ENCODE measurements around the gene ABL1.
"Not testable (repeated sequence)": the region's sequence is repeated elsewhere in the genome, so short reads cannot be mapped to it uniquely, and the experiment has no call there.

The ABL1 gene

GRCh38 chr9:130904070-130905044, 69.3 kb downstream of the ABL1 start:
- no peak for DNase-seq (ENCODE audit: low spot score)

- DNase-seq (ENCODE audit: low spot score) = no peak
These were observed 70.3 kb downstream of the ABL1 start for GRCh38 chr9:130905125-130905901.

GRCh38 chr9:130905902-130906734, 71.1 kb downstream of the ABL1 start:
- DNase-seq (ENCODE audit: low spot score) = no peak

- no peak for DNase-seq (ENCODE audit: low spot score)
These were observed 71.8 kb downstream of the ABL1 start for GRCh38 chr9:130906735-130907416.

GRCh38 chr9:130908146-130908877, 73.3 kb downstream of the ABL1 start:
- DNase-seq (ENCODE audit: low spot score) = no peak

- DNase-seq (ENCODE audit: low spot score) = no peak
These were observed 73.9 kb downstream of the ABL1 start for GRCh38 chr9:130908878-130909355.

- not testable (repeated sequence) for DNase-seq (ENCODE audit: low spot score)
These were observed 75.0 kb downstream of the ABL1 start for GRCh38 chr9:130910041-130910440.

GRCh38 chr9:130910670-130911069, 75.6 kb downstream of the ABL1 start:
- DNase-seq (ENCODE audit: low spot score) = not testable (repeated sequence)

GRCh38 chr9:130911254-130912049, 76.4 kb downstream of the ABL1 start:
- no peak for DNase-seq (ENCODE audit: low spot score)

GRCh38 chr9:130912932-130913598, 78.0 kb downstream of the ABL1 start:
- DNase-seq (ENCODE audit: low spot score) = no peak

- no peak for DNase-seq (ENCODE audit: low spot score)
These were observed 78.8 kb downstream of the ABL1 start for GRCh38 chr9:130913599-130914416.

GRCh38 chr9:130914417-130915095, 79.5 kb downstream of the ABL1 start:
- no peak for DNase-seq (ENCODE audit: low spot score)

GRCh38 chr9:130915096-130915447, 80.0 kb downstream of the ABL1 start:
- no peak for DNase-seq (ENCODE audit: low spot score)

- DNase-seq (ENCODE audit: low spot score) = no peak
These were observed 82.3 kb downstream of the ABL1 start for GRCh38 chr9:130917168-130917960.

- no peak for DNase-seq (ENCODE audit: low spot score)
These were observed 83.2 kb downstream of the ABL1 start for GRCh38 chr9:130918101-130918825.
